ENCODE measurements around the gene COL18A1. TPM values are rescaled to one million over a fixed set of nuclear protein-coding genes. Genes with fewer than 3 reads are reported as not detected.

COL18A1 gene
- total and polyA plus RNA-seq, 4 donors: 44.9 to 308 (median 232) TPM

DNA sequence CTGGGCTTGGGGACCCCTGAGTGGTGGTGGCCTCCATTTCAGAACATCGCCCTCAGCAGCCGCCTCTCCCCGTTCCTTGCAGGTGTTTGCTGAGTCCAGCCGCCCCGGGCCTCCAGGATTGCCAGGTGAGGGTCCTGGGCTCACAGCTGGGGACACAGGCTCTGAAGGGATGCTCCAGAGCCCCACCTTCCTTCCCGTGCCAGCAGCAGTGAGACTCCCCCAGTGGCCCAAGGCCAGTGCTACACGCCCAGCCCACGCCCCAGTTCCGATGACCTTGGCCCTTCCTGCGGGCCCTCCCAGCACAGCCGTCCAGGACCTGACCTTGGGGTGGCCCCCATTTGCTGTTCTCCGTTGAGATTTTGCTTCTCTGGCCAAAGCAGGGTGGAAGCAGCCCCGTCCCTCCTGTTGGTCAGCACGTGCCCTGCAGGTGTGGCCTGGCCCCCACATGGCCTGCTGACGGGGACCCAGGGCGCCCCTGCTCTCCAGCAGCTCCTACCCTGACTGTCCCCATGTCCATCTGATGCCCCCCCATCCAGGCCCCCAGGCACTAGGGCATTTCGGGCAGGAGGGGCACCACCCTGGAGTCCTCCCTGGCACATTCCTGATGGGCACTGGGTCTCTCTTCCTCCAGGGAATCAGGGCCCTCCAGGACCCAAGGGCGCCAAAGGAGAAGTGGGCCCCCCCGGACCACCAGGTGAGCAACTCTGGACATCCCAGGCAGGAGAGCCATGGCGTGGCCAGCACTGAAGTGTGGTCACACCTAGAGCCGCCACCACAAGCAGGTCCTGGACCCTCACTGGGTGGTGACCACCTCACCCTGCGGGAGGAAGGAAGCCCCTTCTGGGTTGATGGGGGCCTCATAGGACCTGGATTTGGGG lies 92.2 kb downstream of the COL18A1 start:
- no peak for TF ChIP-seq RXRA (IDR thresholded peaks at IDR 0.05)
- no peak for TF ChIP-seq NR2F2 (IDR thresholded peaks at IDR 0.05)
- no peak for TF ChIP-seq FOXA1 (IDR thresholded peaks at IDR 0.05)
- no peak for TF ChIP-seq CTCF (IDR thresholded peaks at IDR 0.05; ENCODE audit: low read depth, low read length, missing input control)
- TF ChIP-seq GABPA (IDR thresholded peaks at IDR 0.05 in 1 of 2, conservative IDR thresholded peaks at IDR 0.05 in 1 of 2): no peak
- TF ChIP-seq, protein P1, sequence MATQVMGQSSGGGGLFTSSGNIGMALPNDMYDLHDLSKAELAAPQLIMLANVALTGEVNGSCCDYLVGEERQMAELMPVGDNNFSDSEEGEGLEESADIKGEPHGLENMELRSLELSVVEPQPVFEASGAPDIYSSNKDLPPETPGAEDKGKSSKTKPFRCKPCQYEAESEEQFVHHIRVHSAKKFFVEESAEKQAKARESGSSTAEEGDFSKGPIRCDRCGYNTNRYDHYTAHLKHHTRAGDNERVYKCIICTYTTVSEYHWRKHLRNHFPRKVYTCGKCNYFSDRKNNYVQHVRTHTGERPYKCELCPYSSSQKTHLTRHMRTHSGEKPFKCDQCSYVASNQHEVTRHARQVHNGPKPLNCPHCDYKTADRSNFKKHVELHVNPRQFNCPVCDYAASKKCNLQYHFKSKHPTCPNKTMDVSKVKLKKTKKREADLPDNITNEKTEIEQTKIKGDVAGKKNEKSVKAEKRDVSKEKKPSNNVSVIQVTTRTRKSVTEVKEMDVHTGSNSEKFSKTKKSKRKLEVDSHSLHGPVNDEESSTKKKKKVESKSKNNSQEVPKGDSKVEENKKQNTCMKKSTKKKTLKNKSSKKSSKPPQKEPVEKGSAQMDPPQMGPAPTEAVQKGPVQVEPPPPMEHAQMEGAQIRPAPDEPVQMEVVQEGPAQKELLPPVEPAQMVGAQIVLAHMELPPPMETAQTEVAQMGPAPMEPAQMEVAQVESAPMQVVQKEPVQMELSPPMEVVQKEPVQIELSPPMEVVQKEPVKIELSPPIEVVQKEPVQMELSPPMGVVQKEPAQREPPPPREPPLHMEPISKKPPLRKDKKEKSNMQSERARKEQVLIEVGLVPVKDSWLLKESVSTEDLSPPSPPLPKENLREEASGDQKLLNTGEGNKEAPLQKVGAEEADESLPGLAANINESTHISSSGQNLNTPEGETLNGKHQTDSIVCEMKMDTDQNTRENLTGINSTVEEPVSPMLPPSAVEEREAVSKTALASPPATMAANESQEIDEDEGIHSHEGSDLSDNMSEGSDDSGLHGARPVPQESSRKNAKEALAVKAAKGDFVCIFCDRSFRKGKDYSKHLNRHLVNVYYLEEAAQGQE (IDR thresholded peaks at IDR 0.05): no peak
- TF ChIP-seq EGR1 (IDR thresholded peaks at IDR 0.05; ENCODE audit: low read depth in 2 of 2): no peak
- no peak for TF ChIP-seq JUND (IDR thresholded peaks at IDR 0.05)
- TF ChIP-seq RAD21 (IDR thresholded peaks at IDR 0.05): no peak
- no peak for TF ChIP-seq FOXA2 (IDR thresholded peaks at IDR 0.05)
- no peak for TF ChIP-seq TAF1 (conservative IDR thresholded peaks at IDR 0.05)
- no peak for TF ChIP-seq SP1 (IDR thresholded peaks at IDR 0.05)
- no peak for TF ChIP-seq HNF4A (conservative IDR thresholded peaks at IDR 0.05)
- TF ChIP-seq, protein P2, sequence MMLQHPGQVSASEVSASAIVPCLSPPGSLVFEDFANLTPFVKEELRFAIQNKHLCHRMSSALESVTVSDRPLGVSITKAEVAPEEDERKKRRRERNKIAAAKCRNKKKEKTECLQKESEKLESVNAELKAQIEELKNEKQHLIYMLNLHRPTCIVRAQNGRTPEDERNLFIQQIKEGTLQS (IDR thresholded peaks at IDR 0.05): no peak
- TF ChIP-seq MAX (IDR thresholded peaks at IDR 0.05): no peak
- TF ChIP-seq ZBTB33 (IDR thresholded peaks at IDR 0.05): no peak
- H3K4me1 ChIP-seq (ENCODE audit: control insufficient read depth in 4 of 4, insufficient read depth in 4 of 4, low read length in 3 of 4): no peaks in the 10 kb centered on the region
- no peak for DNase-seq (ENCODE audit: low spot score)
- H3K36me3 ChIP-seq (ENCODE audit: control insufficient read depth in 4 of 4, insufficient read depth in 3 of 4, low read depth in 1 of 4, low read length in 3 of 4): peaks cover 20 to 63% (median 31%) of the 10 kb centered on the region in 4 donors
- H3K27ac ChIP-seq (ENCODE audit: low read depth in 1 of 2, low read length in 2 of 2): no peak overlapping the region
- no peak overlapping the region for H3K4me3 ChIP-seq (ENCODE audit: low read depth in 1 of 3, low read length in 3 of 3)
- WGBS: 82% methylated on average over 22 of the region's 22 CpGs
- no peak overlapping the region for H3K9ac ChIP-seq (ENCODE audit: low read depth in 1 of 2, low read length in 2 of 2)
- H3K27me3 ChIP-seq (ENCODE audit: control insufficient read depth in 4 of 4, insufficient read depth in 4 of 4, low read length in 3 of 4): no peaks in the 10 kb centered on the region
- H3K9me3 ChIP-seq (ENCODE audit: control insufficient read depth in 4 of 4, low read length in 3 of 4): no peaks in the 10 kb centered on the region

All from liver (tissue), 9 donors.